ENCODE data around the gene PPP2R1A.
"Not testable (repeated sequence)": the region's sequence is repeated elsewhere in the genome, so short reads cannot be mapped to it uniquely, and the experiment has no call there.

The PPP2R1A gene

DNA sequence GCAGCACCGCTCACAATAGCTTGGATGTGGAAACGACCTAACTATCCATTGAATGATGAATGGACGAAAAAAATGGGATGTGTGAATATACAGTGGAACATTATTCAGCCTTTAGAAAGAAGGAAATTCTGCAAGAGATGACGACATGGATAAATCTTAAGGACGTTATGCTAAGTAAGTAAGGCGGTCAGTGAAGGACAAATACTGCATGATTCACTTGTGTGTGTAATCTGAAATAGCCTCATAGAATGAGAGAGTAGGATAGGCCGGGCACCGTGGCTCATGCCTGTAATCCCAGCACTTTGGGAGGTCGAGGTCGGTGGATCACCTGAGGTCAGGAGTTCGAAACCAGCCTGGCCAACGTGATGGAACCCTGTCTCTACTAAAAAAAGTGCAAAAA is 54.2 kb downstream of the PPP2R1A start:
- no peak for DNase-seq (ENCODE audit: low read depth)

DNA sequence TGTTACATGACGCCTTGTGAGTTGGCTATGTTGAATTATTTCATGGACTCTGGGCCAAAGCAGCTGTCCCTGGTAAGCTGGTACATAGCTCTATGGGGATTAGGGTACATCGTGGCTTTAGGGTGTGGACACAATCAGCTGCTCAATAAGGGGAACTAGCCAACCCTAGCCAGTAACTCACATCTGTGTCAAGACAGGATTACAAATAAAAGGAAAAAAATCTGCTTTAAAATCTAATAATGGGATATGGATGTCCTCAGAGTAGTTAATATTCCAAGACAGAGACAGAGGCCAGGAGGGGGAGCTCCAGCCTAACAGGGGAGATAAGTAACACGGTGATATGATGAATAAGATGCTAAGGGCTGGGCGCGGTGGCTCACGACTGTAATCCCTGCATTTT is 58.4 kb downstream of the PPP2R1A start:
- DNase-seq (ENCODE audit: low read depth), result peak; percentile 45

DNA sequence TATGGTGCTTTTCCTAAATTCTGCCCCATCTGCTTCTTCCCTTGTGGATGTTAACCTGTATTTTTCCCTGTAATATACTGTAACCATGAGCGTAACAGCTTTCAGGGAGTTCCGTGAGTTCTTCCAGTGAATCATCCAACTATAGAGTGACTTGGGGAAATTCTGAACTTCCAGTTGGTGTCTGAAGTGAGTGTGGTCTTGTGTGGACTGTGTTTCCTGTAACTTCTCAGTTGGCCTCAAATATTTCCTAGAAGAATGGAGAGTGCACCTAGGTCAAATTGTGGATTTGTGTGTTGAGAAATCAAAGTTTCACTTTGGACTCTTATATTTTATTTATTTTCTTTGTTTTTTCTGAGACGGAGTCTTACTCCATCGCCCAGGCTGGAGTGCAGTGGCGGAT is 68.6 kb downstream of the PPP2R1A start:
- DNase-seq (ENCODE audit: low read depth), result no peak

DNA sequence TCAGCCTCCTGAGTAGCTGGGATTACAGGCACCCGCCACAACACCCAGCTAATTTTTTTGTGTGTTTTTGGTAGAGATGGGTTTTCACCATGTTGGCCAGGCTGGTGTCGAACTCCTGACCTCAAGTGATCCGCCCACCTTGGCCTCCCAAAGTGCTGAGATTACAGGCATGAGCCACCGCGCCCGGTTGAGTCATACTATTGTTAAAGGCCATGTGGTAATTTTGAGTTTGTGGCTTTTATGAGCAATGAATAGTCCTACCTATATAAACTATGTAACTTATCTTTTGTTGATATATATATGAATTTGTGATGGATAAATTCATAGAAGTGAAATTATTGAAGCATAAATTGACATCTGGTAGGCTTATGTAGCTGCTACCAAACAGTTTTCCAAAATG is 75.7 kb downstream of the PPP2R1A start:
- DNase-seq (ENCODE audit: low read depth), result not testable (repeated sequence)

DNA sequence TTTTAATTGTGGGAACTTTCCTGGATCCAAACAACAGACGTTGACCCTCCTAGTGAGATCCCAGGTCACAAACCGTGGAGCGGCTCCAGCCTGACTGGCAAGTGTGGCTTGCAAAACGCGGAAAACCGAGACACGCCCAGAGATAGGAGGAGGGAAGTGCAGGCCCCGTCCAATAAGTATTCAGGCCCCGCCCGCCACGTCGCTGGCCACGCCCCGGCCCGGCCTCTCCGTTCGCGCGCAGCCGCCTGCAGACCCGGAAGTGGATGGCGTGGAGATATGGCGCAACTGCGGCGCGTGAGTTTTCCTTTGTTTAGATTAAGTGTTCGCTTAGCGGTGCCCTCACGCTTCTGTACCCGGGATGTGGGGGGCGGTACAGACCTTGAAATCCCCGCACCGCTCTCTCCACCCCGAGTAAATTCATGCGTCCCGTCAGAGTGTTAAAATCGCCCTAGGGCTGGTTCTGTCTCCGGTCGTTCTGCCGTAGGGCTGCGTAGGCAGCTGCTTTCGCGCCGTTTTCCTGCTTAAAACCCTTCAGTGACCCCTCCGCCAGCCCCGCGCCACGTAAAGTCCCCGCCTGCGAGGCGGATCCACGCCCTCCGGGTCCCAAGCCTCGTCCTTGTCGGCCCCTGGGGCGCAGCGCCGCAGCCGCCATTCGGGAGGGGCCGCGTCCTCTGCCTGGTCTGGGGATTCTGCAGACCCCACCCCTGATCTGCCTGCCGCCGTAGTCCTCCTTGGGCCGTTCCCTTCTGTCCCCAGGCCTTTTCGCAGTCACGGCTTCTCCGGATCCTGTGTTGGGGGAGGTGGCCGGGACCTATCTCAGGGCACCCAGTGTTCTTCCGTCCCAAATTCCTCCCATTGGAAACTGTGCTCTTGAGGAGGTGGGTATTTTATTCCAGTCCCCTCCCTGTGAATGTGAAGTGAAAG is 79.7 kb downstream of the PPP2R1A start, which contains the start of gene ZNF766:
Gene ZNF766, plus strand, starts transcription at position 250 of the 924 bp plus-strand sequence. Its CDS starts 27 bp downstream, at position 277.
- DNase-seq (ENCODE audit: low read depth), result peak; percentile 99

DNA sequence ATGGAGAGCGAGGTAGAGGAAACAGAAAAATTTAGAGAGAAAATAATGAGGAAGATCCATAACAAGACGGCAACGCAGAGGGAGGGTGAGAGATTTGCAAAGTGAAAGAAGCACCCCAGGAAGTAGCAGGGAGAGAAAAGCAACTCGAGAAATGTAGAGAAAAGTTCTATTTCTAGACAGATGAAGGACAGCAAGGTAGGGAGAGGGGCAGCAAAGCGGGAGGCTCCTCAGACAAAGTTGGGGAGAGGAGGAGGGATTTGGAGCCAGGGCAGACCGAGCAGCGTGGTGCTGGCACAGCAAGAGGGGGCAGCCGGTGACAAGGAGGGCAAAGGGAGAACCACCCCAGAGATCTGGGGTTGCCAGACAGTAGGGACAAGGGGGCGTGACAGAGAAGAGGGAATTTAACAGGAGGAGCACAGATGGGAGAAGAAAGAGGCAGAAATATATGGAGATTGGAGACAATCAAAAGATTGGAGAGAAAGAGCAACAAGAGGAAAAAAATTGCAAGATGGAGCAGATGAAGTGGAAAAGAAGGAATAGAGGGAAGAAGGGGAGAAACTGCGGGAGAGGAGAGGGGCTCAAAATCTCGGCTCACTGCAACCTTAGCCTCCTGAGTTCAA is 80.5 kb downstream of the PPP2R1A start:
- no peak for DNase-seq (ENCODE audit: low read depth)

DNA sequence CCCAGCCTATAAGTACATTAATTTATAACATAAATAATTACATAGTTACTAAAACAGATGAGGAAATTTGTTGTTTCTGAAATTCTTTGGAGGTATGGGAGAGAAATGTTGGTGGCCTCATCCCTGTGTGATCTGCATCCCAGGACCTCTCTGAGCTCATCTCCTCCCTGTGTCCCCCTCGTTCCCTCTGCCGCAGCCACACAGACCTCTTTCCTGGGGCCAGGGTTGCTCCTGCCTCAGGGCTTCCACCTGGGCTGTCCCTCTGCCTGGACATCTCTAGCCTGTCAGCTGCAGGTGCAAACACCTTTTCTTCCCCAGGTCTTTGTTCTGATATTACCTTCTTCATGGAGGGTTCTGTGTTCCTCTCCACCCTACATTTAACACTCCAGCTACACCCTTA is 83.4 kb downstream of the PPP2R1A start:
- DNase-seq (ENCODE audit: low read depth), result no peak

DNA sequence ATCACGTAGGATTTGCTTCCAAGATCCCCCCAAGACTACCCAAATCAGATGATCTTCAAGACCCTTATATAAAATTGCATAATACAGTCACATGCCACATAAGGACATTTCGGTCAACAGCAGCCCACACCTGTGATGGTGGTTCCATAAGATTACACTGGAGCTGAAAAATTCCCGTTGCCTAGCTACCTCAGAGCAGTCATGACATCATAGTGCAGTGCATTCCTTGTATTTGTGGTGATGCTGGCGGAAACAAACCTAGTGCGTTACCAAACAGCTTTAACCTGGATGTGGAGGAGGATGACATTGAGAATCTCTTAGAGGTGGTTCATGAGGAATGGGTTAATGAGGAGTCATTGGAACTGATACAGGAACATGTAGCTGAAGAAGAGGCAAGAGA is 84.3 kb downstream of the PPP2R1A start:
- DNase-seq (ENCODE audit: low read depth), result no peak

DNA sequence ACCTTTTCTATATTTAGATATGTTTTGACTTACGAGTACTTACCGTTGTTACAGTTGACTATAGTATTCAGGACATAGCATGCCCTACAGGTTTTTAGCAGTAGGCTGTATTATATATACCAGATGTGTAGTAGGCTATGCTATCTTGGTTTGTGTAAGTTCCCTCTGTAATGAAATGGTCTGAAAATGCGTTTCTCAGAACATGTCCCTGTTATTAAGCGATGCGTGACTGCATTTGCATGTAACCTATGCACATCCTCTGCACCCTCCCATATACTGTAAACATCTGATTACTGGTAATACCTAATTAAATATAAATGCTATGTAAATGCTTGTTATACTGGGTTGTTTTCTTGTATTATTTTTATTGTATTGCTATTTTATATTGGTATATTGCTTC is 86.1 kb downstream of the PPP2R1A start:
- no peak for DNase-seq (ENCODE audit: low read depth)

DNA sequence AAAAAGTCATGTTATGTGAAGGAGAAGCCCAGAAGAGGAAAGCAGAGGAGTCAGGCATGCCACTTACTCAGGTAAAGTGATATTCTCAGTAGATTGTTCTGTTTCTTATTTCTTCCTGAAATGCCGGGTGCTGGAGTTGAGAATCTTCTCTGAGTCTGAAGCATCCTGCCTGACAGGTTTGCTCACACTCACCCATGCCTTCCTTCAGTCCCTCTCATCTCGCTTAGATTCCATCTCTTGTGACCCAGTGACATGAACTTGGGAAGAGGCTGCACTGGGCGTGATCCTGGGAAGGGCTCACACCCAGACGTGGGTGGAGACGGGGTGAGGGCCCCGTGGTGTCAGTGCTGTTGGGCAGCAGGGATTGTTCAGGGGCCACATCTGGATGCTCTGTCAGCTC is 87.6 kb downstream of the PPP2R1A start:
- no peak for DNase-seq (ENCODE audit: low read depth)

Data from stimulated activated CD8-positive, alpha-beta memory T cell treated with anti-CD3 and anti-CD28 coated beads, Interleukin-4, amount 100 ng/mL, for 24 hours (primary cell).